GM18526 (cell line): ENCODE data around the gene PCSK6.

Experiments used
- POLR2A ChIP-seq: IDR thresholded peaks from 3 replicates; pipeline ENCODE4 v1.6.1; 2011; ENCODE audit not compliant: insufficient read length; ENCODE audit errors: extremely low read depth

PCSK6 gene

GRCh38 chr15:101357333-101357732, 132.2 kb downstream of the PCSK6 start:
- TF ChIP-seq POLR2A, result no peak

DNA sequence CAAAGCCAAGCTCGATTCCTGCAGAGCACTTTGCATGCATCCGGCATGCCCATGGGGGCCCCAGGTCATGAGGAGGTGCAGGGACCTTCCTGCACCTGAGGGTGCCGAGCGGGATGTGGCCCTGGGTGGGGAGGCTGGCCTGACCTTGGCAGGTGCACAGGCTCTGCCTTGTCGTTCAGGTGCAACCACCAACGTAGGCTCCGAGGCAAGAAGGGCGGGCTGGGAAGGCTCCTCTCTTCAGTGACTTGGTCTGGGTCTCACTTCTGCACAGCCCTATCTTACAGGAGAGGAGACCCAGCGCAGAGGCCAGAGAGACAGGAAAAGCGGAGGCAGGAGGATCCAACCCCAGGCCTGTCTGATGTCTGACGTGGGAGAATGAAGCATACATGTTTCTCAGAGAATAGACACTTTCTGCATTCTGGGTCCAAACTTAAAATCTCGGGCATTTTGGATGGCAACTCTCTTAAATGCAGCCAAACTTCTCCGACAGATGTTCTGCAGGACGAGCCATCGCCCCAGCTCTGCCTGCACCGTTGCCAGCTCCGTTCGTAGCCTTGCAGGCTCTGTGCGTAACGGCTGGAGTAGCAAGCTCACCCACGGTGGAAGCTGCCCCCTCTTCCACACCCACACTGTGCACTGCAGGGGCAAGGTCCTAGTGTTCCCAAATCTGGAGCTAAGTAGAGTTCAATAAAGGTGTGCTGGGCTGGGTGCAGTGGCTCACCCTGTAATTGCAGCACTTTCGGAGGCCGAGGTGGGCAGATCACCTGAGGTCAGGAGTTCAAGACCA, 133.6 kb downstream of the PCSK6 start:
- TF ChIP-seq POLR2A, result no peak

DNA sequence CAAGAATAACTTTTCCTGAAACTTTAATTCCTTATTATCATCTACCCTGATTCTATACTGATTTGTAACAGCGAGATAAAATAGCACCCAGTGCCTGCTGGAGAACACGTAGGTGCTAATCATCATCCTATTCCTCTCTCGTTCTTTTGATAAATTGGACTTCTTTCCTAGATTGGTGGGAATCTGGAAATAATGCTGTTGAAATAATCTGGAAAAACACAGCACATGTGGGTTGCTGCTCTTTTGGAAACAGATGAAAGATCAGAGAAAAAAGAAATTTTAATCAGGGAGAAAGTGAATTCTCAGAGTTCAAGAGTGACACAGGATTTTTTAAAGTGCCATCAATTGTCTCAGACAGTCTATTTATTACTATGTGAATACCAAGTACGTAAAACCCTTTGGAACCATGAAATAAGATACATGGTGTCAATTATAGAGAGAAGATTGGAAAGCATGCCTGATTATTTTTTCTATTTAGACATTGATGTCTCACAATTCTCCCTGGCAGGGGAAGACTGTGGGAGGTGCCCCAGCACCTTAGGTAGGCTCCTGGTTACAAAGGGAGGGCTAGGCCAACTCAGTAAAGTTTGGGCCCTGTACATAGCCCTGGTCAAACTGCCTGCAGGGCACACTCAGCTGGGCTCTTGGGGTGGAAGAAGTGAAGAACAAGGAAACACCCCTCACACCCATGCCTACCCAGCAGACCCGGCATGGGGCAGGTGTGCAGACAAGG, 134.4 kb downstream of the PCSK6 start:
- no peak for TF ChIP-seq POLR2A

DNA sequence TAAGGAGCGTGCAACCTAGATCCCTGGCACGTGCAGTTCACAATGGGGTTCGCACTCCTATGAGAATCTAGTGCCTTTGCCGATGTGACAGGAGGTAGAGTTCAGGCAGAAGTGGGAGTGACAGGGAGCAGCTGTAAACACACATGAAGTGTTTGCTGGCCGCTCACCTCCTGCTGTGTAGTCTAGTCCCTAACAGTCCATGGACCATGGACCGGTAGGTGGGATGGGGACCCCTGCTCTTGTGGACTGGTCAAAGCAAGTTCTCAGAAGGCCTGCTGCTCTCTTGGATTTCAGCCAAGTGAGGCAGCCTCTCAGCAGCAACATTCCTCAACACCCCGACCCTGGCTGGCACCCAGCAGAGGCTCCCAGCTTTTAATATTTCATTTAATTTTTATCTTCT, 136.3 kb downstream of the PCSK6 start:
- TF ChIP-seq POLR2A, result no peak

- TF ChIP-seq POLR2A, result no peak
Observed at GRCh38 chr15:101351736-101352135, 137.8 kb downstream of the PCSK6 start.

DNA sequence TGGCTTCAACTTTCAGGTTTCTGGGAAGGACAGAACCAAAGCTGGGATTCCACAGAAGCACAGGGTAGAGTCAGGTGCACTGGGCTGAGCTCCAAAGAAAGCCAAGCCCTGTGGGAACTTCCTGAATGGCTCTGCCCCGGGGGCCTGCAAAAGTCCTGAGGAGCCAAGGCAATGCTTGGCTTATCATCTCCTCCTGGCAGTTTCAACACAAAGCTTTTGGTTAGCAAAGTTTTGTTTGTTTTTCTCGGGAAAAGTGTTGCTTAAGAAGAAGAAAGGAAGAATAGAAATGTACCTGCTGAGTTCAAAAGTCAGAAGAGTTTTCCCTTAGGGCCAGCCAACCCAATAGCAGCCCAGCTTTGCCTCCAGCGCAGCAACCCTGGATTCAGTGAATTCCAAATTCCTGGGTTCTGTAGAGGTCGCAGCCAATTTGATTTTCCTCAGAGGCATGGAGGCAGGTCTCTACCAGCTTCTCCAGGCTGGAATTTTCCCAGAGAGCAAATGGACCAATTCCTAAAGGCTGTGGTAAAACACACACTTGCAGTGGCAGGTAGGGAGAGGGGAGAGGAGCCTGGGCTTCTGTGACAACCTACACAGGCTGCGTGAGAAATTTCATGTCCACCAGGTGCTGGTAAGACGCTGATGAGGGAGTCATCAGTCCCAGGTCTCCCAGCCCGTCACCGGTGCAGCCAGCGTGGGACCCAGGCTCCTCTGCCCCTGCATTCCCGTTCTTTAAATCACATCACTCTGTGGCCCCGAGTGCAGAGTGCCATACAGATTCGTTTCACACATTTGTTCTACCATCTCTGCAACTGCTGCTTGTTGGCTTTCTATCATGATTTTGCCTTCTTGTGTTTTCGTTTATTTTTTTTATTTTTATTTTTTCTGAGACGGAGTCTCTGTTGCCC, 140.2 kb downstream of the PCSK6 start:
- no peak for TF ChIP-seq POLR2A

DNA sequence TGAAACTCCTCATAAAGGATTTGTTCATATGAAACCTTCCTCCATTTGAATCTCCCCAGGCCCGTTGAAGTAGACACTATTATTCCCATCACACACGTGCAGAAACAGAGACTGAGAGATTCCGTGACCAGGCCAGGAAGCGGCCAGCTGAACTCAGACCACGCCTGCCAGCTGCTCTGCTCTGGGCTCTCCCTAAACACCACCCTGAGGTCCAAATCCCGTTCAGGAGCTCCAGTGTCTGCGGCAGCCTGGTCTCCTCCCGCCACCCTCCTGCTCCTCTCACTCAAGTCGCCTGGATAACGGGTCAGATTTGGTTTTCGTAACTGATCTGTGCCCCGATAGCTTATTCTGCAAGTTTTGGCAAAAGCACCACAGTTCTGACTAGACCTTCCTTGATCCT, 140.9 kb downstream of the PCSK6 start:
- TF ChIP-seq POLR2A, result no peak

DNA sequence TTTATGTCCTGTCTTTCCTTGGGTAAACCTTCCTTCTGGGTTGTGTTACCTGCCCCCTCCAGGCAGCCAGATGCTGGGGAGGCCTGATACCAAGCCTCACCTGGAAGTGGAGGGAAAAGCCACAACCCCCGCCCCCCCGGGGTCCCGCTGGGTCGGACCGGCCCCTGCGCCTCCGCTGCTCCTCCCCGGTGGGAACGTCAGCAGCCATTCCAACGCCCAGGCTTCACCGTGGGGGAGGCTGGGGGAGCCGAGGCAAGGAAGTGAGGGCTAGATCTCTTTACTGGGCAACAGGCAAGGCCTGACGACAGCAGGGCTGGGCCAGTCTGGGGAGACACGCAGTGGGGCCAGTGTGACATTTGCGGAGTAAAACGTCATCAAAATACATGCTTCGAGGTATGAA, 141.5 kb downstream of the PCSK6 start:
- TF ChIP-seq POLR2A, result no peak

GRCh38 chr15:101347454-101347853, 142.1 kb downstream of the PCSK6 start:
- no peak for TF ChIP-seq POLR2A

- no peak for TF ChIP-seq POLR2A
Observed at GRCh38 chr15:101346928-101347327, 142.6 kb downstream of the PCSK6 start.

- no peak for TF ChIP-seq POLR2A
Observed at GRCh38 chr15:101342056-101342455, 147.5 kb downstream of the PCSK6 start.

DNA sequence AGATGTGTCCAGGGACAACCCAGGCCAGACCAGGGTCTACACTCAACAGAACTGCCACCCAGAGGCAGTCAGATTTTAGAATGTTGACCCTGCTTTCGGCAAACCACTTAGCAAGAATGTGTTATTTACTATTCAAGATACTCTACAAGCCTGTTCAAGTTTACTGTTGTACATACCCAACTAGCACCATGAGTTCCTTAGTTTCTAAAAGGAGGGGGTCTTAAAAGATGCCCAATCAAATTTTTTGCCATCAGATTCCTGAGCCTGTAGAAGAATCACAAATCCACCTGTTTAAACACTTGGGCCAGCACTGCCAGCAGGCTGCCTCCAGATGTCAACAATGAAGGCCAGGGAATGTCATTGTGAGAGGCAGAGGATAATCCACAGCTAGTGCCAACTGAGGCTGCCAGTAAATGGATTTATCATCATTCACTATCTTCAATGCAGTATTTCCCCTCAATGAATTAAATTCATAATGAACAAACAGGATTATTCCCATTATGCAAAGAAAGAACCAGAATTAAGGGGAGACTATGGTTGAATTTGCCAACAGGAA, 150.9 kb downstream of the PCSK6 start:
- no peak for TF ChIP-seq POLR2A

GRCh38 chr15:101337976-101338375, 151.5 kb downstream of the PCSK6 start:
- TF ChIP-seq POLR2A, result no peak

DNA sequence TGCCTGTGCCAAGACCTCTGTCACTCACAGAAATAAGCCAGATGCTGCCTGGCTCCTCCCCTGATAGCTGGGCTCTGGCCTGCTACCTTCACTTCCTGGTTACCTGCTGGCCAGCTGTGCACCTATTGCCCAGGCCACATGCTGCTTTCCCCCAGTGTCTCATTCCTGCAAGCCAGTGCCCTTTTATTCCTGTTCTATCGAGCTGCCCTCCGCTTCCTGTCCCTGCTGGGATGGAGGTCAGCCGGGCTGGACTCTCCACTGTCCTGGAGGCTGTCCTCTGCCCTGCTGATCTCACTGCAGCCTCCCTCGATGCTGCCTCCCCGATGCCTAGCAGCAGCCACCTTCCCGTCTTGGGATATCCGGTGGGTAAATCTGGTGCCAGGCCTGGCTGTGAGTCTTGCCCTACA, 157.4 kb downstream of the PCSK6 start:
- no peak for TF ChIP-seq POLR2A

GRCh38 chr15:101329867-101330380, 159.6 kb downstream of the PCSK6 start:
- no peak for TF ChIP-seq POLR2A
